AG04450 (cell line): ENCODE data around the gene MACROD2. TPM values are rescaled to one million over a fixed set of nuclear protein-coding genes. Genes with fewer than 3 reads are reported as not detected.

Source experiments
- CTCF ChIA-PET: fragments of 300-600, 350-600 bp; formaldehyde crosslinking; extraction: SDS; loops from one replicate; lab custom pipeline; 2022; ENCODE audit warnings: antibody characterized with exemption, inconsistent platforms; lab: Charles Lee
- POLR2A ChIA-PET: fragments of 350-600 bp; formaldehyde crosslinking; extraction: SDS; loops from one replicate; lab custom pipeline; 2021; ENCODE audit warnings: antibody characterized with exemption, inconsistent platforms; lab: Yijun Ruan, JAX
- DNase-seq: peaks from one replicate; pipeline ENCODE4 v3.0.0-alpha.2; 2011; ENCODE audit warnings: low read depth, low spot score
- H3K27ac ChIP-seq: one replicate; pipeline ENCODE4 v1.5.1; 2012; ENCODE audit warnings: low read depth, low read length, control low read depth
- H3K27me3 ChIP-seq: one replicate; pipeline ENCODE4 v1.6.0; 2012; ENCODE audit warnings: low read length; ENCODE audit not compliant: control insufficient read depth, insufficient read depth
- H3K4me3 ChIP-seq: 2 replicates; pipeline ENCODE4 v1.5.1; 2011; ENCODE audit warnings: mild to moderate bottlenecking, low read depth, low read length, control low read depth
- H3K9me3 ChIP-seq: 2 replicates; pipeline ENCODE4 v1.5.1; 2012; ENCODE audit warnings: low read length; ENCODE audit not compliant: control insufficient read depth, insufficient read depth
- polyA plus RNA-seq: library from polyadenylated mRNA; depleted of rRNA; stranded (reverse); fragments of >200 nt; gene quantifications from 2 replicates; pipeline ENCODE4 v1.2.3, GENCODE V29; 2011
- TF ChIP-seq, protein P1 (sequence below): IDR thresholded peaks from 2 replicates; pipeline ENCODE4 v1.5.1; 2011; ENCODE audit warnings: low read depth, low read length, control low read depth, inconsistent platforms

Gene MACROD2
- polyA plus RNA-seq, 1 experiment: 0.02 TPM

- Histone ChIP-seq H3K9me3 (no peaks in the 10 kb centered on the region), H3K27ac (no peak overlapping the region), H3K4me3 (no peak overlapping the region), H3K27me3 (no peaks in the 10 kb centered on the region)
- ChIA-PET POLR2A (no interaction called here), CTCF (no interaction called here)
- TF ChIP-seq, protein P1, sequence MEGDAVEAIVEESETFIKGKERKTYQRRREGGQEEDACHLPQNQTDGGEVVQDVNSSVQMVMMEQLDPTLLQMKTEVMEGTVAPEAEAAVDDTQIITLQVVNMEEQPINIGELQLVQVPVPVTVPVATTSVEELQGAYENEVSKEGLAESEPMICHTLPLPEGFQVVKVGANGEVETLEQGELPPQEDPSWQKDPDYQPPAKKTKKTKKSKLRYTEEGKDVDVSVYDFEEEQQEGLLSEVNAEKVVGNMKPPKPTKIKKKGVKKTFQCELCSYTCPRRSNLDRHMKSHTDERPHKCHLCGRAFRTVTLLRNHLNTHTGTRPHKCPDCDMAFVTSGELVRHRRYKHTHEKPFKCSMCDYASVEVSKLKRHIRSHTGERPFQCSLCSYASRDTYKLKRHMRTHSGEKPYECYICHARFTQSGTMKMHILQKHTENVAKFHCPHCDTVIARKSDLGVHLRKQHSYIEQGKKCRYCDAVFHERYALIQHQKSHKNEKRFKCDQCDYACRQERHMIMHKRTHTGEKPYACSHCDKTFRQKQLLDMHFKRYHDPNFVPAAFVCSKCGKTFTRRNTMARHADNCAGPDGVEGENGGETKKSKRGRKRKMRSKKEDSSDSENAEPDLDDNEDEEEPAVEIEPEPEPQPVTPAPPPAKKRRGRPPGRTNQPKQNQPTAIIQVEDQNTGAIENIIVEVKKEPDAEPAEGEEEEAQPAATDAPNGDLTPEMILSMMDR: no peak
- DNase-seq: no peak
These were observed 1163.2 kb downstream of the MACROD2 start for GRCh38 chr20:15158533-15158932.

DNA sequence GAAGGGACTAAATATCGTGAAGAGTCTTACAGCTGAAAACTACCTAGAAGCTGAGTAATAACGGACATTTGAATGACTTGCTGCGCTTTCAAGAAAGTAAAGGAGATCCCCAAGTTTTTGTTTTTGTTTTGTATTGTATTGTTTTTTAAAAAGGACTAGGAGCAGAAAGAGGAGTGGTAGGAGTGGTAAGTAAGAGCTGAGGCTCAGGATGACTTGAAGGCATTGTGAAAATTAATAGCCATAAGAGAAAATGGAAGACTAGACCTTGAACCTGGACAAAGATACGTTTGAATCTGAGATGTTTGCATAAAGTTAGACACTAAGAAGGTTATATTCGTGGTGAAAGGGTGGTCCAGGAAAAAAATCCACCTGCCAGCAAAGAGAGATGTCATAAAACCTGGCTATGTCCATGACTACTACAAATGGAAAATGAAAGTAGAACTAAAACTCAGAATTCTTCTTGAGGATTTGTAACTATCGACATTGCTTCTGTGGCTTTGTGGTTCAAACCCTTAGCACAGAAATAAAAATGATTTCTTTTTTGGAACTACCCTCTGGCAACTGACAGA lies 1166.8 kb downstream of the MACROD2 start:
- Histone ChIP-seq H3K9me3 (no peaks in the 10 kb centered on the region), H3K27me3 (no peaks in the 10 kb centered on the region), H3K27ac (no peak overlapping the region), H3K4me3 (no peak overlapping the region)
- ChIA-PET CTCF (no interaction called here), POLR2A (no interaction called here)
- no peak for DNase-seq
- TF ChIP-seq, protein P1: no peak

GRCh38 chr20:15163632-15164031 lies 1168.3 kb downstream of the MACROD2 start:
- POLR2A ChIA-PET: no interaction called here
- TF ChIP-seq, protein P1: no peak
- no peaks in the 10 kb centered on the region for H3K9me3 ChIP-seq
- no peak overlapping the region for H3K27ac ChIP-seq
- no peaks in the 10 kb centered on the region for H3K27me3 ChIP-seq
- no peak overlapping the region for H3K4me3 ChIP-seq
- no peak for DNase-seq
- CTCF ChIA-PET: no interaction called here

- POLR2A ChIA-PET: no interaction called here
- CTCF ChIA-PET: interaction anchor here (0.6 kb wide), 1 partner anchor 900 kb away, joined by 3 read pairs; no protein-coding TSS in a partner anchor
These were observed 1169.4 kb downstream of the MACROD2 start for GRCh38 chr20:15164726-15165125.

DNA sequence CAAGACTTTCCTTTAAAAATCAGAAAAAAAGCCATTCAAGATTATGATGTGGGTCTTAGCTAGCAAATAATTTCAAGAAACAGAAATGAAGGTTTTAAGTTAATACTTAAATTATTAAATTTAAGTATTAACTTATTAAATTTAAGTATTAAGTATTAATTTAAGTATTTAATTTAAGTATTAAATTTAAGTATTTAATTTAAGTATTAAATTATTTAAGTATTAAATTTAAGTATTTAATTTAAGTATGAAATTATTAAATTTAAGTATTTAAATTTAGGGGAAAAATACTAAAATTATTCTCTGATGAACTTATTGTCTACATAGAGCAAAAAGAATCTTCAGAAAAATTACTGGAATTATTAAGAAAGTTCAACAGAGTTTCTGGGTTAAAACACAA lies 1171.4 kb downstream of the MACROD2 start:
- Histone ChIP-seq H3K9me3 (no peaks in the 10 kb centered on the region), H3K27me3 (no peaks in the 10 kb centered on the region), H3K4me3 (no peak overlapping the region), H3K27ac (no peak overlapping the region)
- TF ChIP-seq, protein P1: no peak
- CTCF ChIA-PET: no interaction called here
- no peak for DNase-seq
- POLR2A ChIA-PET: no interaction called here

More at GRCh38 chr20:15164726-15165125, 1169.4 kb downstream of the MACROD2 start:
- H3K9me3 ChIP-seq: no peaks in the 10 kb centered on the region
- TF ChIP-seq, protein P1: no peak
- no peak for DNase-seq
- no peak overlapping the region for H3K27ac ChIP-seq
- no peak overlapping the region for H3K4me3 ChIP-seq
- H3K27me3 ChIP-seq: no peaks in the 10 kb centered on the region
